ENCODE measurements around the gene PCDH8. TPM values are rescaled to one million over a fixed set of nuclear protein-coding genes. Genes with fewer than 3 reads are reported as not detected.

The PCDH8 gene
- total and polyA plus RNA-seq, 2 of the 13 experiments (the other 11 are each of a cell fraction or from before 2014, with no cell fraction given): not detected

DNA sequence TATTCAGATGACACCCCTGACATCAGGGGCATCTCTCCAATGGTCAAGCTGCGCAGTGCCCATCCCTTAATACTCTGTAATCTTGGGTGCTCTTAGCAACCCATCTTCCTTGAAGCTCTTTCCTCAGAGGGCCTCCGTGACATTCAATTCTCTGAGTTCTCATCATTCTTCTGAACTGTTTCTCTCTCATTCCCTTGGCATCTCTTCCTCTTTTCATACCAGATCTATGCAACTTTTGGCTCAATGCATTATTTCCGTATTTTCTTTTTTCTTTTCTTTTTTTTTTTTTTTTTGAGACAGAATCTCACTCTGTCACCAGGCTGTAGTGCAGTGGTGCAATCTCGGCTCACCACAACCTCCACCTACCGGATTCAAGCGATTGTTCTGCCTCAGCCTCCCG is 53.9 kb downstream of the PCDH8 start:
- H3K79me2 ChIP-seq (ENCODE audit: insufficient read depth, low read length): no peaks in the 10 kb centered on the region
- peaks cover 0 to 20% of the 10 kb centered on the region in 2 experiments; a peak in 3 of 5 replicates for H3K27me3 ChIP-seq (ENCODE audit: control insufficient read depth in 1 of 2, insufficient read depth in 2 of 2, low read length in 2 of 2)
- H3K4me1 ChIP-seq (ENCODE audit: insufficient read depth, low read length): no peaks in the 10 kb centered on the region
- WGBS (ENCODE audit: low lambda C conversion rate): 4% methylated on average over 7 of the region's 7 CpGs
- no peaks in the 10 kb centered on the region for H4K20me1 ChIP-seq (ENCODE audit: insufficient read depth, low read length)
- H3K27ac ChIP-seq (ENCODE audit: extremely low read length, insufficient read depth, low read length): no peak overlapping the region
- DNase-seq (ENCODE audit: low spot score) (no peak), ATAC-seq (no peak), FAIRE-seq (no peak)
- H2AFZ ChIP-seq (ENCODE audit: low read length): no peak overlapping the region
- no peak overlapping the region for H3K9ac ChIP-seq (ENCODE audit: insufficient read depth, low read depth, low read length)
- BruUV-seq (replicated peaks): no TSS peak
- H3K4me2 ChIP-seq (ENCODE audit: low read depth, low read length): no peak overlapping the region
- no peaks in the 10 kb centered on the region for H3K36me3 ChIP-seq (replicated peaks in 1 of 2; ENCODE audit: control insufficient read depth in 1 of 2, insufficient read depth in 2 of 2, low read length in 2 of 2)
- H3K4me3 ChIP-seq (replicated peaks in 1 of 3; ENCODE audit: insufficient read depth in 1 of 3, low read depth in 2 of 3, low read length in 3 of 3): no peak overlapping the region
- CTCF ChIA-PET (ENCODE audit: low intra/inter-chr PET ratio, low total read pairs): no interaction called here
- intact Hi-C loops (cut with micrococcal nuclease; ENCODE audit: unreplicated experiment): no loop called here
- POLR2A ChIA-PET: no interaction called here
- TF ChIP-seq ZNF616 (CRISPR knock-in tag; IDR thresholded peaks at IDR 0.05; ENCODE audit: low read depth): no peak
- TF ChIP-seq SP140L (CRISPR knock-in tag; IDR thresholded peaks at IDR 0.05; ENCODE audit: borderline replicate concordance): no peak
- no peak for TF ChIP-seq GATAD2A (CRISPR knock-in tag; IDR thresholded peaks at IDR 0.05)
- TF ChIP-seq, protein P1, sequence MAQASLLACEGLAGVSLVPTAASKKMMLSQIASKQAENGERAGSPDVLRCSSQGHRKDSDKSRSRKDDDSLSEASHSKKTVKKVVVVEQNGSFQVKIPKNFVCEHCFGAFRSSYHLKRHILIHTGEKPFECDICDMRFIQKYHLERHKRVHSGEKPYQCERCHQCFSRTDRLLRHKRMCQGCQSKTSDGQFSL (CRISPR knock-in tag; IDR thresholded peaks at IDR 0.05): no peak
- TF ChIP-seq ZNF430 (CRISPR knock-in tag; IDR thresholded peaks at IDR 0.05): no peak
- TF ChIP-seq MEF2D (CRISPR knock-in tag; IDR thresholded peaks at IDR 0.05): no peak
- TF ChIP-seq EP300 (IDR thresholded peaks at IDR 0.05; ENCODE audit: low read depth in 2 of 2, low read length in 2 of 2): no peak
- no peak for TF ChIP-seq EP300 (CRISPR knock-in tag; IDR thresholded peaks at IDR 0.05; ENCODE audit: borderline replicate concordance)
- TF ChIP-seq FOXA3 (CRISPR knock-in tag; IDR thresholded peaks at IDR 0.05): no peak
- no peak for TF ChIP-seq ZZZ3 (CRISPR knock-in tag; IDR thresholded peaks at IDR 0.05; ENCODE audit: borderline replicate concordance)
- no peak for TF ChIP-seq NFKBIZ (CRISPR knock-in tag; IDR thresholded peaks at IDR 0.05)
- no peak for TF ChIP-seq ZBTB38 (CRISPR knock-in tag; IDR thresholded peaks at IDR 0.05)
- no peak for TF ChIP-seq ZNF747 (CRISPR knock-in tag; IDR thresholded peaks at IDR 0.05; ENCODE audit: borderline replicate concordance)
- in situ Hi-C loops (cut with HindIII; ENCODE audit: extremely low pct_ligation_motif_present, low pct_unique_long_range_greater_than_20kb): no loop called here
- no peaks in the 10 kb centered on the region for H3K9me3 ChIP-seq (ENCODE audit: low read length)
